Psoas muscle (tissue), 8 donors: ENCODE data around the gene HCK. TPM values are rescaled to one million over a fixed set of nuclear protein-coding genes. Genes with fewer than 3 reads are reported as not detected.
A peak's percentile ranks its signal among the peaks of the same experiment; 100 is the strongest.

Experiments used
- ATAC-seq, 4 donors: fragments of 200-7000 bp; cut with Tn5 transposase; one replicate each; pipeline ENCODE4 v1.9.1; 2020; ENCODE audit warnings: moderate library complexity in 3 of 4, mild to moderate bottlenecking in 2 of 4
- DNase-seq, 2 donors: peaks; one replicate each; pipeline ENCODE4 v3.0.0-alpha.2; 2020
- H3K27ac ChIP-seq: fragments of 200-600 bp; one replicate; pipeline ENCODE4 v1.8.0; 2022
- H3K27me3 ChIP-seq, 3 donors: fragments of 200-600 bp in 1 of 3; one replicate each; pipeline versions ENCODE4 v1.6.1 to v1.8.0; 2013 to 2022; ENCODE audit warnings: low read length in 2 of 3, mild to moderate bottlenecking in 2 of 3, moderate library complexity in 1 of 3; ENCODE audit not compliant: insufficient read depth in 3 of 3
- H3K36me3 ChIP-seq, 2 donors: fragments of 200-600 bp in 1 of 2; one replicate each; pipeline versions ENCODE4 v1.6.1 to v1.8.0; 2013 to 2022; ENCODE audit warnings: low read depth in 1 of 2, mild to moderate bottlenecking in 1 of 2, moderate library complexity in 1 of 2; ENCODE audit not compliant: insufficient read depth in 1 of 2
- H3K4me1 ChIP-seq: fragments of 200-600 bp; one replicate; pipeline ENCODE4 v1.8.0; 2022
- H3K4me3 ChIP-seq: fragments of 200-600 bp; one replicate; pipeline ENCODE4 v1.8.0; 2022; ENCODE audit warnings: mild to moderate bottlenecking
- H3K9me3 ChIP-seq: fragments of 200-600 bp; one replicate; pipeline ENCODE4 v1.8.0; 2022
- WGBS, 3 donors: extraction: QIAGEN DNeasy Blood & Tissue Kit; methylation state at CpG; one replicate each; pipeline versions ENCODE4 v1.1.6 to v1.1.7; 2013; 5-methylcytosine and 5-hydroxymethylcytosine counted together
- intact Hi-C, 2 donors: fragments of 100-400 bp; cut with DNase I; formaldehyde crosslinking; loops; one replicate each; pipeline versions ENCODE4 v1.11.0 to v1.14.2; 2022
- polyA plus RNA-seq, 3 donors: library from polyadenylated mRNA; stranded (reverse); fragments of 200-250 nt; gene quantifications; one replicate each; pipeline ENCODE4 v1.2.3, GENCODE V29; 2013
- total RNA-seq, 4 donors: library from RNA; stranded (reverse); fragmentation: NEBNext Ultra II Directional in 2 of 4; extraction: Animal tissue kit (Norgen Biotek cat#: 25700) in 2 of 4; gene quantifications; one replicate each; pipeline versions ENCODE4 v1.2.1 to v1.2.4, GENCODE V29; 2021 to 2023
- TF ChIP-seq, protein P1 (sequence below): fragments of 200-600 bp; IDR thresholded peaks from one replicate; pipeline ENCODE4 v1.8.0; 2022; ENCODE audit warnings: antibody characterized with exemption
- donor health status: healthy with polysubstance abuse.
- donor health status: DM: no; HTN: no; CAD: no; lungs with moderate emphysema.
- donor health status: Bipolar disorder and iron deficiency.
- donor health status: healthy.
- donor health status: DM: yes; HTN: yes; CAD: no.
- donor health status: DM: no; HTN: no; CAD: no.
- donor health status: DM: no; HTN: no; CAD: no.
- donor health status: DM: yes; HTN: yes; CAD: no.

HCK gene
- total and polyA plus RNA-seq, 7 donors, result 0.79 to 5.5 (median 1.9) TPM

- no peak overlapping the region for H3K27ac ChIP-seq
- peaks cover 5% of the 10 kb centered on the region for H3K4me1 ChIP-seq
- H3K4me3 ChIP-seq, result peak overlapping the region; percentile 54
- peaks cover 0 to 36% (median 8%) of the 10 kb centered on the region in 3 donors for H3K27me3 ChIP-seq
- DNase-seq (no peak), ATAC-seq (no peak)
- H3K36me3 ChIP-seq, result no peaks in the 10 kb centered on the region
- WGBS, 3 donors, result 26 to 32% (median 28%) methylated on average over 8 of the region's 8 CpGs
- TF ChIP-seq, protein P1, sequence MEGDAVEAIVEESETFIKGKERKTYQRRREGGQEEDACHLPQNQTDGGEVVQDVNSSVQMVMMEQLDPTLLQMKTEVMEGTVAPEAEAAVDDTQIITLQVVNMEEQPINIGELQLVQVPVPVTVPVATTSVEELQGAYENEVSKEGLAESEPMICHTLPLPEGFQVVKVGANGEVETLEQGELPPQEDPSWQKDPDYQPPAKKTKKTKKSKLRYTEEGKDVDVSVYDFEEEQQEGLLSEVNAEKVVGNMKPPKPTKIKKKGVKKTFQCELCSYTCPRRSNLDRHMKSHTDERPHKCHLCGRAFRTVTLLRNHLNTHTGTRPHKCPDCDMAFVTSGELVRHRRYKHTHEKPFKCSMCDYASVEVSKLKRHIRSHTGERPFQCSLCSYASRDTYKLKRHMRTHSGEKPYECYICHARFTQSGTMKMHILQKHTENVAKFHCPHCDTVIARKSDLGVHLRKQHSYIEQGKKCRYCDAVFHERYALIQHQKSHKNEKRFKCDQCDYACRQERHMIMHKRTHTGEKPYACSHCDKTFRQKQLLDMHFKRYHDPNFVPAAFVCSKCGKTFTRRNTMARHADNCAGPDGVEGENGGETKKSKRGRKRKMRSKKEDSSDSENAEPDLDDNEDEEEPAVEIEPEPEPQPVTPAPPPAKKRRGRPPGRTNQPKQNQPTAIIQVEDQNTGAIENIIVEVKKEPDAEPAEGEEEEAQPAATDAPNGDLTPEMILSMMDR, result no peak
- no peaks in the 10 kb centered on the region for H3K9me3 ChIP-seq
- intact Hi-C loops, result no loop called here
These were observed 41.4 kb upstream of the HCK start for GRCh38 chr20:32010666-32011065.

- no peaks in the 10 kb centered on the region for H3K36me3 ChIP-seq
- intact Hi-C loops, result no loop called here
- no peak for ATAC-seq
These were observed 39.8 kb upstream of the HCK start for GRCh38 chr20:32012159-32012688.

GRCh38 chr20:32013326-32013725 is 38.7 kb upstream of the HCK start:
- DNase-seq (no peak), ATAC-seq (no peak)
- Histone ChIP-seq H3K27ac (no peak overlapping the region), H3K36me3 (no peaks in the 10 kb centered on the region), H3K4me1 (no peaks in the 10 kb centered on the region), H3K9me3 (no peaks in the 10 kb centered on the region), H3K4me3 (no peak overlapping the region), H3K27me3 (peaks cover 0 to 47% (median 11%) of the 10 kb centered on the region in 3 donors)
- intact Hi-C loops, result no loop called here
- TF ChIP-seq, protein P1, result no peak
- WGBS, 3 donors, result 58 to 65% (median 64%) methylated on average over 7 of the region's 7 CpGs

More at GRCh38 chr20:32012159-32012688, 39.8 kb upstream of the HCK start:
- Histone ChIP-seq H3K4me1 (no peaks in the 10 kb centered on the region), H3K4me3 (peak overlapping the region; percentile 54), H3K27ac (no peak overlapping the region), H3K27me3 (peaks cover 0 to 47% (median 8%) of the 10 kb centered on the region in 3 donors), H3K9me3 (no peaks in the 10 kb centered on the region)
- WGBS, 3 donors, result 66 to 73% (median 72%) methylated on average over 5 of the region's 5 CpGs
- DNase-seq, result no peak
- TF ChIP-seq, protein P1, result no peak

DNA sequence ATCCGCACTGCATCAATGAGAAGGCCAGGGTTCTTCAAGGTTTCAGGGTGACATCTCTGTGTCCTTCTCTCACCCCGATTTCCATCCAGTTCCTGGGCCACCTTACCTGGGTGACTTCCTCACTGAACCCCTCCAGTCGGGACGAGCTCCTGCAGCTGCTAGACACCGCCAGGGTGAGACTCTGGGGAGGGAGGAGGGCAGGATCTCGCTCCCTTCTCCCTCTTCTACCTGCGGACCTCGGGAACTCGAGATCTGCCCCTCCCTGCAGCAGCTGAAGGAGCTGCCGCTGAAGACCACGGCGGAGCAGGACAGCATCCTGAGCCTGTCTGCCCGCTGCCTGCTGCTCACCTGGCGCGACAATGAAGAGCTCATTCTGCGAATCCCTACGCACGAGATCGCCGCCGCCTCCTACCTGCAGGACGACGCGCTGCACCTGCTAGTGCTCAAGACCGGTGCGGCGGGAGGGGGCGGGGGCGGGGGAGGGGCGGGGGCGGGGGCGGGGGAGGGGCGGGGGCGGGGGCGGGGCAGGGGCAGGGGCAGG is 34.3 kb upstream of the HCK start:
- H3K27ac ChIP-seq, result no peak overlapping the region
- H3K9me3 ChIP-seq, result no peaks in the 10 kb centered on the region
- H3K4me3 ChIP-seq, result no peak overlapping the region
- no peaks in the 10 kb centered on the region for H3K4me1 ChIP-seq
- 16 to 26% (median 18%) methylated on average over 19 to 33 of the region's 35 CpGs for WGBS, 3 donors
- H3K27me3 ChIP-seq, result peaks cover 0 to 82% (median 10%) of the 10 kb centered on the region in 3 donors
- TF ChIP-seq, protein P1, result no peak
- intact Hi-C loops, result no loop called here
- no peaks in the 10 kb centered on the region for H3K36me3 ChIP-seq
- no peak for DNase-seq
- ATAC-seq, result no peak
